ENCODE results near the gene C1QL2. TPM values are rescaled to one million over a fixed set of nuclear protein-coding genes. Genes with fewer than 3 reads are reported as not detected.

C1QL2 gene
- total RNA-seq, 1 donor from 2014 or later, result not detected

GRCh38 chr2:119134775-119135174 is 23.8 kb downstream of the C1QL2 start:
- no peaks in the 10 kb centered on the region for H3K9me3 Mint-ChIP-seq (ENCODE audit: unreplicated experiment)
- H3K27me3 Mint-ChIP-seq (ENCODE audit: unreplicated experiment), result peaks cover 15% of the 10 kb centered on the region
- no peak for DNase-seq (ENCODE audit: extremely low spot score, unreplicated experiment)

GRCh38 chr2:119126650-119127049 is 31.9 kb downstream of the C1QL2 start:
- H3K9me3 Mint-ChIP-seq (ENCODE audit: unreplicated experiment), result no peaks in the 10 kb centered on the region
- H3K36me3 Mint-ChIP-seq (ENCODE audit: unreplicated experiment), result no peaks in the 10 kb centered on the region
- no peaks in the 10 kb centered on the region for H3K4me1 Mint-ChIP-seq (ENCODE audit: unreplicated experiment)
- no peak overlapping the region for H3K27ac Mint-ChIP-seq (ENCODE audit: unreplicated experiment)
- no peak overlapping the region for H3K4me3 Mint-ChIP-seq (ENCODE audit: unreplicated experiment)
- peaks cover 22% of the 10 kb centered on the region for H3K27me3 Mint-ChIP-seq (ENCODE audit: unreplicated experiment)
- TF ChIP-seq CTCF (IDR thresholded peaks at IDR 0.05), result peak; percentile 41
- DNase-seq (ENCODE audit: extremely low spot score, unreplicated experiment), result no peak

More at GRCh38 chr2:119134775-119135174, 23.8 kb downstream of the C1QL2 start:
- TF ChIP-seq CTCF (IDR thresholded peaks at IDR 0.05), result no peak
- Mint-ChIP-seq H3K27ac (ENCODE audit: unreplicated experiment) (no peak overlapping the region), H3K36me3 (ENCODE audit: unreplicated experiment) (no peaks in the 10 kb centered on the region), H3K4me1 (ENCODE audit: unreplicated experiment) (no peaks in the 10 kb centered on the region), H3K4me3 (ENCODE audit: unreplicated experiment) (no peak overlapping the region)

- DNase-seq (ENCODE audit: extremely low spot score, unreplicated experiment), result no peak
- H3K36me3 Mint-ChIP-seq (ENCODE audit: unreplicated experiment), result no peaks in the 10 kb centered on the region
- H3K9me3 Mint-ChIP-seq (ENCODE audit: unreplicated experiment), result no peaks in the 10 kb centered on the region
- TF ChIP-seq CTCF (IDR thresholded peaks at IDR 0.05), result no peak
- no peak overlapping the region for H3K27ac Mint-ChIP-seq (ENCODE audit: unreplicated experiment)
- no peak overlapping the region for H3K4me3 Mint-ChIP-seq (ENCODE audit: unreplicated experiment)
- H3K4me1 Mint-ChIP-seq (ENCODE audit: unreplicated experiment), result no peaks in the 10 kb centered on the region
- H3K27me3 Mint-ChIP-seq (ENCODE audit: unreplicated experiment), result peaks cover 27% of the 10 kb centered on the region
Measured at GRCh38 chr2:119123389-119123788, 35.2 kb downstream of the C1QL2 start.

GRCh38 chr2:119122663-119123062 is 35.9 kb downstream of the C1QL2 start:
- Mint-ChIP-seq H3K9me3 (ENCODE audit: unreplicated experiment) (no peaks in the 10 kb centered on the region), H3K27me3 (ENCODE audit: unreplicated experiment) (peaks cover 24% of the 10 kb centered on the region), H3K27ac (ENCODE audit: unreplicated experiment) (no peak overlapping the region), H3K36me3 (ENCODE audit: unreplicated experiment) (no peaks in the 10 kb centered on the region), H3K4me3 (ENCODE audit: unreplicated experiment) (no peak overlapping the region), H3K4me1 (ENCODE audit: unreplicated experiment) (no peaks in the 10 kb centered on the region)
- TF ChIP-seq CTCF (IDR thresholded peaks at IDR 0.05), result no peak
- no peak for DNase-seq (ENCODE audit: extremely low spot score, unreplicated experiment)

GRCh38 chr2:119119999-119120756 is 38.4 kb downstream of the C1QL2 start:
- no peak for TF ChIP-seq CTCF (IDR thresholded peaks at IDR 0.05)
- H3K4me3 Mint-ChIP-seq (ENCODE audit: unreplicated experiment), result no peak overlapping the region
- peaks cover 21% of the 10 kb centered on the region for H3K27me3 Mint-ChIP-seq (ENCODE audit: unreplicated experiment)
- H3K36me3 Mint-ChIP-seq (ENCODE audit: unreplicated experiment), result no peaks in the 10 kb centered on the region
- no peak overlapping the region for H3K27ac Mint-ChIP-seq (ENCODE audit: unreplicated experiment)
- H3K4me1 Mint-ChIP-seq (ENCODE audit: unreplicated experiment), result no peaks in the 10 kb centered on the region
- H3K9me3 Mint-ChIP-seq (ENCODE audit: unreplicated experiment), result no peaks in the 10 kb centered on the region
- DNase-seq (ENCODE audit: extremely low spot score, unreplicated experiment), result no peak

Measured in osteocyte (in vitro differentiated cells).